Thymus (tissue), 11 donors: ENCODE data around the gene ACD. TPM values are rescaled to one million over a fixed set of nuclear protein-coding genes. Genes with fewer than 3 reads are reported as not detected.

ENCODE experiments used
- DNase-seq, 9 donors: peaks; one replicate each; pipeline ENCODE4 v3.0.0-alpha.2; 2013; ENCODE audit warnings: low spot score in 9 of 9, low read depth in 6 of 9, missing footprints in 1 of 9
- H3K27ac ChIP-seq, 2 donors: one replicate each; pipeline ENCODE4 v1.5.1; 2013; ENCODE audit warnings: control low read depth in 1 of 2, low read depth in 1 of 2, low read length in 1 of 2, mild to moderate bottlenecking in 1 of 2, moderate library complexity in 1 of 2
- H3K27me3 ChIP-seq, 2 donors: one replicate each; pipeline ENCODE4 v1.5.1; 2013; ENCODE audit warnings: low read length in 1 of 2; ENCODE audit not compliant: control insufficient read depth in 2 of 2, insufficient read depth in 1 of 2
- H3K36me3 ChIP-seq, 2 donors: one replicate each; pipeline ENCODE4 v1.5.1; 2013; ENCODE audit warnings: low read length in 1 of 2, mild to moderate bottlenecking in 1 of 2, moderate library complexity in 1 of 2; ENCODE audit not compliant: control insufficient read depth in 2 of 2, insufficient read depth in 2 of 2
- H3K4me1 ChIP-seq, 2 donors: one replicate each; pipeline ENCODE4 v1.5.1; 2013; ENCODE audit warnings: low read length in 2 of 2; ENCODE audit not compliant: control insufficient read depth in 2 of 2, insufficient read depth in 2 of 2
- H3K4me3 ChIP-seq, 2 donors: one replicate each; pipeline ENCODE4 v1.5.1; 2013; ENCODE audit warnings: low read length in 2 of 2, control low read depth in 1 of 2, mild to moderate bottlenecking in 1 of 2
- H3K9me3 ChIP-seq, 2 donors: one replicate each; pipeline ENCODE4 v1.5.1; 2013; ENCODE audit warnings: low read length in 1 of 2, mild to moderate bottlenecking in 1 of 2; ENCODE audit not compliant: control insufficient read depth in 2 of 2, insufficient read depth in 1 of 2
- WGBS: extraction: QIAGEN DNeasy Blood & Tissue Kit; methylation state at CpG from one replicate; pipeline ENCODE4 v1.1.7; 2013; 5-methylcytosine and 5-hydroxymethylcytosine counted together
- polyA plus RNA-seq: library from polyadenylated mRNA; stranded (reverse); fragments of 200-250 nt; gene quantifications from one replicate; pipeline ENCODE4 v1.2.3, GENCODE V29; 2013
- total RNA-seq: library from RNA; stranded (reverse); fragments of 120-200 nt; gene quantifications from one replicate; pipeline ENCODE4 v1.2.4, GENCODE V29; 2013
- donor health status: healthy.

ACD gene
- total and polyA plus RNA-seq, 2 donors = 15.3 to 23.4 TPM

DNA sequence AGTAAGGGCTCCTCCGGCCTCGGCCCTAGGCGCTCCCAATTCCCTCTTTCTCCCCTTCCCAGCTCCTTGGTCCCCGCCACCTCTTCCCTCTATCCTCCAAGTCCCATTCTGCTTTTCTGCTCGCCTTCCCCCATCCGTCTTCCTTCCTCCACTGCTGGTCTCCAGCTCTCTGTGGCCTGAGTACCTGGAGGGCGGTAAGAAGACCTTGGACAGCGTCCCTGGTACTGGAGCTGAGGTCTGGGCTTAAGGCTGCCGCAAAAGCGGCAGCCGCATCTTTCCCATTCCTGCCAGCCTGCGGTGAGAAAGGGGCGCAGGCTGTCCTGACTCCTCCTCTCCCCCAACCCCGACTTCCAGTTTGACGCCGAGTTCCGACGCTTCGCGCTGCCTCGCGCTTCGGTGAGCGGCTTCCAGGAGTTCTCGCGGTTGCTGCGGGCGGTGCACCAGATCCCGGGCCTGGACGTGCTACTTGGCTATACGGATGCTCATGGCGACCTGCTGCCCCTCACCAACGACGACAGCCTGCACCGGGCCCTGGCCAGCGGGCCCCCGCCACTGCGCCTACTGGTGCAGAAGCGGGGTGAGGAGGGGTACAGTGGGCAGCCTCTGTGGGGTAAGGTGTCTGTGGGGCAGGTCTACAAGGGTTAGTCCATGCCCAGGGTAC is 1.2 kb upstream of the ACD start:
- Histone ChIP-seq H3K27me3 (peaks cover 0 to 9% of the 10 kb centered on the region in 2 donors), H3K9me3 (no peaks in the 10 kb centered on the region), H3K4me3 (peak overlapping the region; percentile 36 to 66), H3K36me3 (peaks cover 33 to 38% of the 10 kb centered on the region in 2 donors), H3K4me1 (peaks cover 21 to 36% of the 10 kb centered on the region in 2 donors), H3K27ac (peak overlapping the region; percentile 38 to 39)
- WGBS = 12% methylated on average over 39 of the region's 39 CpGs
- peak in 2 of 9 donors; percentile 50 to 59 for DNase-seq

DNA sequence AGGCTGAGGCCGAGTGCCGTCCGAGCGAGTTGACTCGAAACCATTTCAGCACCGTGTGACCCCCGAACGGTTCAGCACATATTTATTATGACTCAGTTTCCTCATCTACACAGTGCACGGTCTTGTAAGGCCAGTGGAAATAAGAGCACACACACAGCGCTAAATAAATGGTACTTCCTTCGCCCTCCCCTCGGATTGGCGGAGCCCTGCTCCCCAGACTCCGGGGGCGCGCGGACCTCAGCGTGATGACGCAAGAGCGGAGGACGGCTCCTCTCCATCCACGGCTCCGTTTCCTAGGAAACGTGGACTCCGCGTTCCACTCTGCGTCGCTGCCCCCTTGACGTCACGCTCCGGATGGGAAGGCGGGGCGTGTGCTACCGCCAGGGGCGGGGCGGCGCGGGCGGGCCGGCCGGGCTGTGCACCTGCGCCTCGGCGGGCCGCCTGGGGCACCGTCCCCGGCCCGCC is 536 bp upstream of the ACD start, which contains the start of gene PARD6A:
Gene PARD6A (plus strand): TSS at position 397 of the 465 bp plus-strand sequence. CDS start 79 bp downstream, outside the sequence.
- peak; percentile 85 to 98 (median 93) for DNase-seq
- H3K27ac ChIP-seq = peak within 1 kb of the TSS; percentile 97 to 99
- H3K4me3 ChIP-seq = peak within 1 kb of the TSS; percentile 66 to 98
- under 1% methylated on average over 48 of the region's 48 CpGs for WGBS
- H3K27me3 ChIP-seq = peaks cover 0 to 4% of the 10 kb centered on the region in 2 donors
- peaks cover 39 to 45% of the 10 kb centered on the region in 2 donors for H3K36me3 ChIP-seq
- H3K4me1 ChIP-seq = peaks cover 15 to 29% of the 10 kb centered on the region in 2 donors
- no peaks in the 10 kb centered on the region for H3K9me3 ChIP-seq

DNA sequence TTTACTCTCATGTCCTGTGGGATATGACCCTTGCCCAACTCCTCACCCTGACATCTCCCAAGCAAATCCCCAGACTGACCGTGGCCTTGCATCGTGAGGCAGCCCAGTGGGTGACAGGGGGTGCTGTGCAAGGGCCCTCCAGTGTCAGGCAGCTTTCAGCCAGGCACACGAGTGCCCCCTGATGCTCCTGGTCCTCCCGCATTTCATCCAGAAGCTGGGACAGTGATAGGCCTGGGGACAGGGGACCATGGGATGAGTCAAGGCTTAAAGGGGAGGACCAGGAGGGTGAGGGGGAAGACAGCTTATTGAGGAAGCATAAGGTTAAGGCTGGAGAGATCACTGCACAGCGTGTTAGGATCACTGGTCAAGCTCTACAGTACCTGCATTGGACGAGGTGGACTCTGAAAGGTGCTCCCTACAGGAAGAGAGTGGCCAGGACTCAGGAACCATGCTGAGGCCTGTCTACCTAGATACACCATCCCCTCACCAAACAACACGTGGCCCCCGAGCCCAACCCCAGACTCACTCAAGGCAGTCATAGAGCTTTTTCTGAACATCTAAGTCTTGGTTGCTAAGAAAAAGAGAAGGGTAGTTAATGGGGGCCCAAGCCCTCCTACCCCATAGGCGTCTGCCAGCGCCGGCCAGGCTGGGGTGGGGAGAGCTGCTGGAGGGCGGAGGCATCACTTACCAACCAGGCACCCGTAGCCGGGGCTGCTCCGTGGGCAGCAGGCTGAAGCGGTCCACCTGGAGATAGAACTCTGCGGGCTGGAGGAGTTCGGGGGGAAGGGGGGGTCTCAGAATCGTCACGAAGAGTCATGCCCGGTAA is 998 bp downstream of the ACD start:
- Histone ChIP-seq H3K4me1 (peaks cover 14 to 27% of the 10 kb centered on the region in 2 donors), H3K27ac (no peak overlapping the region), H3K4me3 (peak overlapping the region; percentile 66 to 98), H3K27me3 (peaks cover 0 to 9% of the 10 kb centered on the region in 2 donors), H3K9me3 (no peaks in the 10 kb centered on the region), H3K36me3 (peaks cover 54 to 60% of the 10 kb centered on the region in 2 donors)
- no peak for DNase-seq
- WGBS = 48% methylated on average over 21 of the region's 21 CpGs

DNA sequence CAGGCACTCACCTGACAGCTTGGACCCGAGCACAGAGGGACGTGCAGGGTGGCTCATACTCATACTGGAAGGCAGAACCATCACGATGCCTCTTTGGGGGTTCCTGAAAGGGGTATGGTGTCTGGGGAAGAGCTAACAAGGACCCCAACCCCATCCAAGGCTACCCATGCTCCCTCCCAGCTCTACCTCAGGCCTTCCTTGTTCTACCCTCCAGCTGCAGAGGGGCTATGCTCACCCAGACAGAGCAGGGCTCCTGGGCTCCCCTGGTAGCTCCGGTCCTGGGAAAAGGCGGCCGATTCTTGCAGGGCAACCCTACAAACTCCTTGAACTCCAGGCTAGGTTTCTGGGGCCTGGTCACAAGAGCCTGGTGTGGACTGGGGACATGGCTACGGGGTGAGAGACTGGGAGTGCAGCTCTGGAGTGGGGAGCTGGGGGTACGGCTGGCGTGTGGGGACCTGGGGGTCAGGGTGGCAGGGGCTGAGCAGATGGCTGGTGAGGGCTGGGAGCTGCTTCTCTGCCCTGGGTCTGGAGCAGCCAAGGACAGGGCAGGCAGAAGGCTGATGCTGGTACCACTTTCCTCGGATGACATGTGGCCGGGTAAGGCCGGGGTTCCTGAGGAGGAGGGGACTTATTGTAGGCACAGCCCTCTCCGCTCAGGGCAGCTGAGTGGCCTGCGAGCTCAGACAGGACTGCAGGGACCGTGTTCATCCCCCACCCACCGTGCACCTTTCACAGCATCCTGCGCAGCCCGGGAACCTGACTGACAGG is 2.1 kb downstream of the ACD start:
- Histone ChIP-seq H3K4me3 (no peak overlapping the region), H3K27ac (no peak overlapping the region), H3K36me3 (peaks cover 54 to 69% of the 10 kb centered on the region in 2 donors), H3K4me1 (peaks cover 14 to 31% of the 10 kb centered on the region in 2 donors), H3K27me3 (peaks cover 0 to 16% of the 10 kb centered on the region in 2 donors), H3K9me3 (no peaks in the 10 kb centered on the region)
- 96% methylated on average over 18 of the region's 18 CpGs for WGBS
- no peak for DNase-seq

DNA sequence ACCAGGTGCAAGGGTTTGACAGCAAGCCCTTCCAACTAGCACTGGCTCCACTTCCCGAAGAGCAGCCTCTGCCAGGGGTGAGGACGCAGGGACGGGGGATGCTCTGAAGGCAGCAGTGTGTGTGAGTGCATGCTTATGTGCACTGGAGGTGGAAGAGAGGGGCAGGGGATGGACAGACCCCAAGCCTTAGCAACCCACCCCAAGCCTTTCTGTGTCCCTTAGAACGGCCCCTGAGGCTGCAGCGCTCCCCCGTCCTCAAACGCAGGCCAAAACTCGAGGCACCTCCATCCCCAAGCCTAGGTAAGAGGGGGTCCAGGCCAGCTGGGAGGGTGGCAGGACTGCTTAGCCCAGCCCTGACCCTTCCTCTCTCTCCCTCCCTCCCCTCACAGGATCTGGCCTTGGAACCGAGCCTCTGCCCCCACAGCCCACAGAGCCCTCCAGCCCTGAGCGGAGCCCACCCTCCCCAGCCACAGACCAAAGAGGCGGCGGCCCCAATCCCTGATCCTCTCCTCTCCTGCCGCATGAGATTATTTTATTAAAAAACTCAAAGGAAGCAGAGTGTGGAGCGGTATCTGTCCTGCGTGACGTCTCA is 2.9 kb downstream of the ACD start:
- Histone ChIP-seq H3K27me3 (peaks cover 0 to 16% of the 10 kb centered on the region in 2 donors), H3K27ac (no peak overlapping the region), H3K4me3 (no peak overlapping the region), H3K36me3 (peaks cover 50 to 68% of the 10 kb centered on the region in 2 donors), H3K4me1 (peaks cover 14 to 33% of the 10 kb centered on the region in 2 donors), H3K9me3 (no peaks in the 10 kb centered on the region)
- WGBS = 96% methylated on average over 16 of the region's 16 CpGs
- no peak for DNase-seq

DNA sequence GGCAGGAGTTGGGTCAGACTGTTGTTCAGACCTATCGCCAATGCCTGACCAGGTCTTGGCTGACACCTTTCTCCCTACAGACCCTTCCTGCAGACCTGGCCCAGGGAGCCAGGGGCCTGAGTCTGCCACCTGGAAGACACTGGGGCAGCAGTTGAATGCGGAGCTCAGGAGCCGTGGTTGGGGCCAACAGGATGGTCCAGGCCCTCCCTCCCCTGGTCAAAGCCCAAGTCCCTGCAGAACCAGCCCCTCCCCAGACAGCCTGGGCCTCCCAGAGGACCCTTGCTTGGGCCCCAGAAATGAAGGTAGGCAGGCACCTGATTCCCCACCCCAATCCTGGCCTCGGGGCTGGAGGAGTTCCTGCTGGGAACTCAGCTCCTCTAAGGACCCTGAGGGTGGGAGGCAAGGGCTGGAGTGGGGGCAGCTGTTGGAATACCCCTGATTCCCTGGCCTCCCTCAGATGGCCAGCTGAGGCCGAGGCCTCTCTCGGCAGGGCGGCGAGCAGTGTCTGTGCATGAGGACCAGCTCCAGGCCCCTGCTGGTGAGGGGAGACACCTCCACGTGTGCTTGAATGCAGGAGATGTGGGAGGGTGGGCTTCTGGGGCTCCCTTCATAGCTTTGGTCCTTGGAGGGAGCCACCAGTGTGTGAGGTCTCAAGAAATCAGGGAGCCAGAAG is 3.6 kb downstream of the ACD start:
- Histone ChIP-seq H3K36me3 (peaks cover 56 to 70% of the 10 kb centered on the region in 2 donors), H3K27ac (no peak overlapping the region), H3K9me3 (no peaks in the 10 kb centered on the region), H3K4me1 (peaks cover 13 to 28% of the 10 kb centered on the region in 2 donors), H3K27me3 (peaks cover 0 to 14% of the 10 kb centered on the region in 2 donors), H3K4me3 (no peak overlapping the region)
- DNase-seq = no peak
- WGBS = 96% methylated on average over 9 of the region's 9 CpGs

DNA sequence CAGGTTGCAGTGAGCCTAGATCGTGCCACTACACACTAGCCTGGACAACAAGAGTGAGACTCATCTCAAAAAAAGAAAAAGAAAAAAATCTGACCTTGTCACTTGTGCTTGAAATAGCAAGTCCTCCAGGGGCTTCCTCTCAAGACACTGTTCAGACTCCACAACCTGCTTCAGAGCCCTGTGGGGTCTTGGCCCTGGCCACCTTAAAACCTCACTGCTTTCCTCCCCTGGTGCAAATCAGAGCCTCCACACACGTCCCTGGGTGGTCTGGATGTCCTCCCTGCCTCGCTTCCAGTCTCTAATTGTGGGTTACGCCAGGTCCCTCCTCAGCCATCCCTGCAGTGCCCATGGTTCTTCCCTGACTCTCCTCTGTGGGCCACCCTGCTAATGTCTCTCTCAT is 4.7 kb downstream of the ACD start:
- peaks cover 8 to 19% of the 10 kb centered on the region in 2 donors for H3K4me1 ChIP-seq
- H3K27me3 ChIP-seq = peaks cover 0 to 12% of the 10 kb centered on the region in 2 donors
- 92% methylated on average over 4 of the region's 4 CpGs for WGBS
- H3K9me3 ChIP-seq = no peaks in the 10 kb centered on the region
- no peak overlapping the region for H3K27ac ChIP-seq
- peaks cover 67 to 81% of the 10 kb centered on the region in 2 donors for H3K36me3 ChIP-seq
- no peak for DNase-seq
- H3K4me3 ChIP-seq = no peak overlapping the region

DNA sequence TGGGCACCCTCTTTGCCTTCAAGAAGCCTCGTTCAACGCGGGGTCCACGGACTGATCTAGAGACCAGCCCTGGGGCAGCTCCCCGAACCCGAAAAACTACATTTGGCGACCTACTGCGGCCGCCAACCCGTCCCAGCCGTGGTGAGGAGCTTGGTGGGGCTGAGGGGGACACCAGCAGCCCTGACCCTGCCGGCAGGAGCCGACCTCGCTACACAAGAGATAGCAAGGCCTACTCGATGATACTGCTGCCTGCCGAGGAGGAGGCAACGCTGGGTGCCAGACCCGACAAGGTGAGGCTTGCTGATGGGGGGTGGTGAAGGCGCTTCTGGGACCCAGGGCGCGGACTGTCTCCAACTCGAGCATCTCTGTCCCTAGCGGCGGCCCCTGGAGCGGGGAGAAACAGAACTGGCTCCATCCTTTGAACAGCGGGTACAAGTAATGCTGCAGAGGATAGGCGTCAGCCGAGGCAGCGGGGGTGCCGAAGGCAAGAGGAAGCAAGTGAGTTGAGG is 5.6 kb downstream of the ACD start:
- WGBS = 96% methylated on average over 30 of the region's 30 CpGs
- H3K4me1 ChIP-seq = peaks cover 7 to 15% of the 10 kb centered on the region in 2 donors
- no peak for DNase-seq

More for the DNA sequence above, 5.6 kb downstream of the ACD start:
- H3K27ac ChIP-seq = no peak overlapping the region
- H3K4me3 ChIP-seq = no peak overlapping the region
- peaks cover 76 to 90% of the 10 kb centered on the region in 2 donors for H3K36me3 ChIP-seq
- no peaks in the 10 kb centered on the region for H3K9me3 ChIP-seq
- peaks cover 0 to 18% of the 10 kb centered on the region in 2 donors for H3K27me3 ChIP-seq
